ENCODE data around the gene ACTN2. TPM values are rescaled to one million over a fixed set of nuclear protein-coding genes. Genes with fewer than 3 reads are reported as not detected.

ACTN2 gene
- total RNA-seq, 4 donors from 2014 or later: 7.5 to 16.2 (median 10.3) TPM

- TF ChIP-seq CTCF (IDR thresholded peaks at IDR 0.05): no peak
- no peak for TF ChIP-seq POLR2AphosphoS5 (IDR thresholded peaks at IDR 0.05)
- TF ChIP-seq POLR2A (IDR thresholded peaks at IDR 0.05; ENCODE audit: low read depth): no peak
- TF ChIP-seq EP300 (IDR thresholded peaks at IDR 0.05): no peak
- no peak overlapping the region for H3K27ac ChIP-seq (replicated peaks in 1 of 4)
- intact Hi-C loops (cut with DNase I): no loop called here
- 85% methylated on average over 15 of the region's 15 CpGs for WGBS
- H3K4me3 ChIP-seq: no peak overlapping the region
- H3K4me1 ChIP-seq: peaks cover 0 to 6% (median 0%) of the 10 kb centered on the region in 4 donors
- peaks cover 0 to 85% (median 9%) of the 10 kb centered on the region in 4 donors for H3K36me3 ChIP-seq
- no peak for DNase-seq (ENCODE audit: extremely low spot score)
- H3K9me3 ChIP-seq: no peaks in the 10 kb centered on the region
- no peaks in the 10 kb centered on the region for H3K27me3 ChIP-seq
Observed at GRCh38 chr1:236736761-236737160, 50.5 kb downstream of the ACTN2 start.

- WGBS: 74% methylated on average over 11 of the region's 11 CpGs
- no peak for DNase-seq (ENCODE audit: extremely low spot score)
- Histone ChIP-seq H3K4me1 (no peaks in the 10 kb centered on the region), H3K27me3 (no peaks in the 10 kb centered on the region), H3K4me3 (no peak overlapping the region), H3K36me3 (peaks cover 0 to 82% (median 19%) of the 10 kb centered on the region in 4 donors), H3K27ac (replicated peaks in 1 of 4) (no peak overlapping the region), H3K9me3 (no peaks in the 10 kb centered on the region)
- intact Hi-C loops (cut with DNase I): no loop called here
- TF ChIP-seq POLR2A (IDR thresholded peaks at IDR 0.05; ENCODE audit: low read depth): no peak
- TF ChIP-seq CTCF (IDR thresholded peaks at IDR 0.05): no peak
- no peak for TF ChIP-seq EP300 (IDR thresholded peaks at IDR 0.05)
- TF ChIP-seq POLR2AphosphoS5 (IDR thresholded peaks at IDR 0.05): no peak
Observed at GRCh38 chr1:236741753-236742152, 55.5 kb downstream of the ACTN2 start.

- H3K4me3 ChIP-seq: no peak overlapping the region
- H3K9me3 ChIP-seq: no peaks in the 10 kb centered on the region
- TF ChIP-seq EP300 (IDR thresholded peaks at IDR 0.05) (no peak), CTCF (IDR thresholded peaks at IDR 0.05) (no peak), POLR2A (IDR thresholded peaks at IDR 0.05; ENCODE audit: low read depth) (no peak), POLR2AphosphoS5 (IDR thresholded peaks at IDR 0.05) (no peak)
- 96% methylated on average over 10 of the region's 10 CpGs for WGBS
- no peak overlapping the region for H3K27ac ChIP-seq (replicated peaks in 1 of 4)
- H3K27me3 ChIP-seq: no peaks in the 10 kb centered on the region
- H3K4me1 ChIP-seq: no peaks in the 10 kb centered on the region
- intact Hi-C loops (cut with DNase I): no loop called here
- H3K36me3 ChIP-seq: peaks cover 0 to 74% (median 18%) of the 10 kb centered on the region in 4 donors
- no peak for DNase-seq (ENCODE audit: extremely low spot score)
Observed at GRCh38 chr1:236742421-236743160, 56.3 kb downstream of the ACTN2 start.

GRCh38 chr1:236744533-236744932 lies 58.2 kb downstream of the ACTN2 start:
- no peak for TF ChIP-seq CTCF (IDR thresholded peaks at IDR 0.05)
- no peak for TF ChIP-seq EP300 (IDR thresholded peaks at IDR 0.05)
- TF ChIP-seq POLR2A (IDR thresholded peaks at IDR 0.05; ENCODE audit: low read depth): no peak
- TF ChIP-seq POLR2AphosphoS5 (IDR thresholded peaks at IDR 0.05): no peak
- no peak for DNase-seq (ENCODE audit: extremely low spot score)
- no peaks in the 10 kb centered on the region for H3K4me1 ChIP-seq
- H3K27me3 ChIP-seq: no peaks in the 10 kb centered on the region
- peaks cover 0 to 74% (median 14%) of the 10 kb centered on the region in 4 donors for H3K36me3 ChIP-seq
- intact Hi-C loops (cut with DNase I): no loop called here
- no peak overlapping the region for H3K4me3 ChIP-seq
- H3K9me3 ChIP-seq: no peaks in the 10 kb centered on the region
- H3K27ac ChIP-seq (replicated peaks in 1 of 4): no peak overlapping the region
- 98% methylated on average over 22 of the region's 22 CpGs for WGBS
